Sigmoid colon (tissue), 3 donors: Measurements from ENCODE around the gene SPATA24.

ENCODE experiments used
- CTCF ChIP-seq, 4 experiments: fragments of 450-650 bp in 3 of 4; fragments of 200-600 bp in 1 of 4; IDR thresholded peaks; one replicate each; pipeline ENCODE4 v1.5.1; 2016 to 2019; ENCODE audit warnings: antibody characterized with exemption in 4 of 4, mild to moderate bottlenecking in 3 of 4, moderate library complexity in 2 of 4
- POLR2A ChIP-seq, 2 donors: fragments of 450-650 bp; IDR thresholded peaks; one replicate each; pipeline ENCODE4 v1.6.1; 2016; ENCODE audit warnings: antibody characterized with exemption in 2 of 2, mild to moderate bottlenecking in 2 of 2, moderate library complexity in 2 of 2

- TF ChIP-seq CTCF (IDR thresholded peaks at IDR 0.05), result no peak
- TF ChIP-seq POLR2A (IDR thresholded peaks at IDR 0.05), result no peak
Observed at GRCh38 chr5:139392324-139392677, 11.6 kb downstream of the SPATA24 start.
